Mesenchymal stem cell (in vitro differentiated cells and primary cell): ENCODE data around the gene YJU2.
"Not testable (repeated sequence)": the region's sequence is repeated elsewhere in the genome, so short reads cannot be mapped to it uniquely, and the experiment has no call there.

ENCODE experiments used
- DNase-seq: peaks from one replicate; pipeline ENCODE4 v3.0.0-alpha.2; 2013
- H2AFZ ChIP-seq: one replicate; pipeline ENCODE4 v1.6.1; 2013; ENCODE audit warnings: low read depth, mild to moderate bottlenecking, control low read depth, inconsistent platforms, low read length, moderate library complexity
- H2AK5ac ChIP-seq: 2 replicates; pipeline ENCODE4 v1.6.1; 2013; ENCODE audit warnings: low read length, moderate library complexity, mild to moderate bottlenecking, inconsistent platforms; ENCODE audit not compliant: severe bottlenecking
- H2BK120ac ChIP-seq: one replicate; pipeline ENCODE4 v1.6.1; 2013; ENCODE audit warnings: low read depth, mild to moderate bottlenecking, inconsistent platforms, low read length, moderate library complexity
- H2BK12ac ChIP-seq, 2 experiments: one replicate each; pipeline ENCODE4 v1.6.1; 2013; ENCODE audit warnings: inconsistent platforms in 2 of 2, low read length in 2 of 2, mild to moderate bottlenecking in 2 of 2, moderate library complexity in 2 of 2, control low read depth in 1 of 2
- H2BK15ac ChIP-seq: one replicate; pipeline ENCODE4 v1.6.1; 2013; ENCODE audit warnings: mild to moderate bottlenecking, low read depth, inconsistent platforms; ENCODE audit not compliant: poor library complexity, severe bottlenecking
- H2BK5ac ChIP-seq: 2 replicates; pipeline ENCODE4 v1.6.1; 2013; ENCODE audit warnings: low read depth, mild to moderate bottlenecking, low read length, control low read depth, inconsistent platforms; ENCODE audit not compliant: poor library complexity, severe bottlenecking
- H3K14ac ChIP-seq, 2 experiments: one replicate each; pipeline ENCODE4 v1.6.1; 2013; ENCODE audit warnings: inconsistent platforms in 2 of 2, low read length in 2 of 2, control low read depth in 1 of 2, mild to moderate bottlenecking in 1 of 2, moderate library complexity in 1 of 2
- H3K18ac ChIP-seq, 2 experiments: one replicate each; pipeline ENCODE4 v1.6.1; 2013; ENCODE audit warnings: inconsistent platforms in 2 of 2, low read length in 2 of 2, control low read depth in 1 of 2, low read depth in 1 of 2, mild to moderate bottlenecking in 1 of 2
- H3K23ac ChIP-seq, 2 experiments: one replicate each; pipeline ENCODE4 v1.6.1; 2013; ENCODE audit warnings: inconsistent platforms in 2 of 2, low read length in 2 of 2, mild to moderate bottlenecking in 2 of 2, moderate library complexity in 2 of 2, control low read depth in 1 of 2
- H3K27ac ChIP-seq: 2 replicates; pipeline ENCODE4 v1.5.1; 2013; ENCODE audit warnings: mild to moderate bottlenecking, moderate library complexity, low read length, control low read depth, inconsistent platforms; ENCODE audit not compliant: poor library complexity, severe bottlenecking
- H3K27me3 ChIP-seq, 2 experiments: 2 replicates each; pipeline versions ENCODE4 v1.6.1 to v1.7.0; 2013; ENCODE audit warnings: low read length in 2 of 2, mild to moderate bottlenecking in 2 of 2, moderate library complexity in 2 of 2, control low read depth in 1 of 2, inconsistent platforms in 1 of 2; ENCODE audit not compliant: control insufficient read depth in 1 of 2, insufficient read depth in 1 of 2
- H3K36me3 ChIP-seq, 2 experiments: 2 replicates each; pipeline versions ENCODE4 v1.6.1 to v1.7.0; 2013; ENCODE audit warnings: low read length in 2 of 2, control low read depth in 1 of 2, inconsistent platforms in 1 of 2, low read depth in 1 of 2, mild to moderate bottlenecking in 1 of 2; ENCODE audit not compliant: insufficient read depth in 2 of 2, control insufficient read depth in 1 of 2
- H3K4ac ChIP-seq, 2 experiments: one replicate each; pipeline ENCODE4 v1.6.1; 2013; ENCODE audit warnings: inconsistent platforms in 2 of 2, low read length in 2 of 2, mild to moderate bottlenecking in 2 of 2, moderate library complexity in 2 of 2, control low read depth in 1 of 2, low read depth in 1 of 2
- H3K4me1 ChIP-seq: 2 replicates; pipeline ENCODE4 v1.6.1; 2013; ENCODE audit warnings: low read depth, low read length, control low read depth; ENCODE audit not compliant: control insufficient read depth, insufficient read depth
- H3K4me2 ChIP-seq: 2 replicates; pipeline ENCODE4 v1.6.1; 2013; ENCODE audit warnings: low read length, mild to moderate bottlenecking, inconsistent platforms; ENCODE audit not compliant: poor library complexity, severe bottlenecking
- H3K4me3 ChIP-seq, 2 experiments: 2 replicates each; pipeline versions ENCODE4 v1.5.1 to v1.7.0; 2013; ENCODE audit warnings: low read length in 2 of 2, mild to moderate bottlenecking in 2 of 2, control low read depth in 1 of 2, low read depth in 1 of 2; ENCODE audit not compliant: insufficient read depth in 1 of 2
- H3K79me1 ChIP-seq: replicated peaks from 2 replicates; pipeline ENCODE4 v1.6.1; 2013; ENCODE audit warnings: mild to moderate bottlenecking, control low read depth, low read length, inconsistent platforms; ENCODE audit not compliant: poor library complexity, severe bottlenecking
- H3K9ac ChIP-seq: 2 replicates; pipeline ENCODE4 v1.7.0; 2013; ENCODE audit warnings: mild to moderate bottlenecking, low read length, moderate library complexity
- H3K9me3 ChIP-seq: 2 replicates; pipeline ENCODE4 v1.7.0; 2013; ENCODE audit warnings: mild to moderate bottlenecking, low read length; ENCODE audit not compliant: control insufficient read depth
- H4K8ac ChIP-seq: one replicate; pipeline ENCODE4 v1.6.1; 2013; ENCODE audit warnings: inconsistent platforms, mild to moderate bottlenecking, low read length, moderate library complexity
- H4K91ac ChIP-seq: one replicate; pipeline ENCODE4 v1.6.1; 2013; ENCODE audit warnings: mild to moderate bottlenecking, low read length, inconsistent platforms
- WGBS: methylation state at CpG from one replicate; pipeline ENCODE4 v1.1.7; 2013; ENCODE audit warnings: mixed read lengths; 5-methylcytosine and 5-hydroxymethylcytosine counted together

The YJU2 gene

GRCh38 chr19:4232139-4232538, 14.7 kb upstream of the YJU2 start:
- not testable (repeated sequence) for H2AK5ac ChIP-seq, H4K91ac ChIP-seq, H3K4ac ChIP-seq, H3K4me3 ChIP-seq, H4K8ac ChIP-seq, H2BK15ac ChIP-seq, H3K9me3 ChIP-seq, H3K27ac ChIP-seq, H3K9ac ChIP-seq, H3K18ac ChIP-seq, DNase-seq, H2AFZ ChIP-seq, H3K4me2 ChIP-seq, H2BK120ac ChIP-seq, H3K14ac ChIP-seq, H3K23ac ChIP-seq, H2BK5ac ChIP-seq, H3K79me1 ChIP-seq, H2BK12ac ChIP-seq
- H3K4me1 ChIP-seq = peaks cover 13% of the 10 kb centered on the region
- peaks cover 0 to 10% of the 10 kb centered on the region in 2 experiments for H3K36me3 ChIP-seq
- H3K27me3 ChIP-seq = peaks cover 0 to 53% of the 10 kb centered on the region in 2 experiments
- 85% methylated on average over 5 of the region's 5 CpGs for WGBS

- Histone ChIP-seq H3K36me3 (peaks cover 0 to 13% of the 10 kb centered on the region in 2 experiments), H3K27ac (no peak overlapping the region), H3K4ac (no peak overlapping the region), H3K4me3 (no peak overlapping the region), H3K9ac (no peak overlapping the region), H4K91ac (no peak overlapping the region), H3K14ac (no peak overlapping the region), H2AFZ (no peak overlapping the region), H3K4me2 (no peak overlapping the region), H4K8ac (no peak overlapping the region), H3K9me3 (no peaks in the 10 kb centered on the region), H2BK12ac (no peak overlapping the region), H2BK5ac (no peak overlapping the region), H3K18ac (no peak overlapping the region), H3K4me1 (peaks cover 13% of the 10 kb centered on the region), H3K23ac (no peak overlapping the region), H2AK5ac (no peak overlapping the region), H3K79me1 (no peaks in the 10 kb centered on the region), H2BK15ac (no peak overlapping the region), H2BK120ac (no peak overlapping the region), H3K27me3 (peaks cover 0 to 50% of the 10 kb centered on the region in 2 experiments)
- 79% methylated on average over 21 of the region's 21 CpGs for WGBS
- no peak for DNase-seq
Measured at GRCh38 chr19:4232614-4233281, 14.1 kb upstream of the YJU2 start.

GRCh38 chr19:4233282-4233853, 13.5 kb upstream of the YJU2 start:
- Histone ChIP-seq H3K4me1 (peaks cover 13% of the 10 kb centered on the region), H2BK12ac (peak overlapping the region in 1 of 2 experiments; percentile 73), H3K4me3 (no peak overlapping the region), H3K4ac (no peak overlapping the region), H3K18ac (peak overlapping the region in 1 of 2 experiments; percentile 16), H3K36me3 (peaks cover 0 to 13% of the 10 kb centered on the region in 2 experiments), H3K27me3 (peaks cover 0 to 44% of the 10 kb centered on the region in 2 experiments), H2AK5ac (no peak overlapping the region), H3K23ac (no peak overlapping the region), H3K9ac (no peak overlapping the region), H2BK120ac (no peak overlapping the region), H3K27ac (no peak overlapping the region), H2BK5ac (no peak overlapping the region), H4K8ac (no peak overlapping the region), H2AFZ (no peak overlapping the region), H3K9me3 (no peaks in the 10 kb centered on the region), H2BK15ac (no peak overlapping the region), H3K14ac (no peak overlapping the region), H4K91ac (no peak overlapping the region), H3K4me2 (no peak overlapping the region), H3K79me1 (no peaks in the 10 kb centered on the region)
- 60% methylated on average over 11 of the region's 11 CpGs for WGBS
- DNase-seq = peak; percentile 25

- no peak overlapping the region for H3K9ac ChIP-seq
- no peak overlapping the region for H4K91ac ChIP-seq
- peak overlapping the region; percentile 22 for H2AK5ac ChIP-seq
- no peak overlapping the region for H3K4ac ChIP-seq
- no peak overlapping the region for H2BK15ac ChIP-seq
- 68% methylated on average over 17 of the region's 21 CpGs for WGBS
- no peak overlapping the region for H3K14ac ChIP-seq
- DNase-seq = peak; percentile 34
- H3K23ac ChIP-seq = no peak overlapping the region
- no peak overlapping the region for H2BK5ac ChIP-seq
- H3K9me3 ChIP-seq = no peaks in the 10 kb centered on the region
- H4K8ac ChIP-seq = no peak overlapping the region
- H3K4me2 ChIP-seq = no peak overlapping the region
- H2AFZ ChIP-seq = no peak overlapping the region
- H2BK12ac ChIP-seq = no peak overlapping the region
- H3K18ac ChIP-seq = peak overlapping the region in 1 of 2 experiments; percentile 2
- peaks cover 10% of the 10 kb centered on the region for H3K4me1 ChIP-seq
- H3K27me3 ChIP-seq = peaks cover 0 to 34% of the 10 kb centered on the region in 2 experiments
- H2BK120ac ChIP-seq = no peak overlapping the region
- H3K27ac ChIP-seq = no peak overlapping the region
- peaks cover 0 to 13% of the 10 kb centered on the region in 2 experiments for H3K36me3 ChIP-seq
- H3K4me3 ChIP-seq = no peak overlapping the region
- H3K79me1 ChIP-seq = no peaks in the 10 kb centered on the region
Measured at GRCh38 chr19:4234142-4234861, 12.6 kb upstream of the YJU2 start.
